ENCODE results near the gene ZNF283.
"Not testable (repeated sequence)": the region's sequence is repeated elsewhere in the genome, so short reads cannot be mapped to it uniquely, and the experiment has no call there.

The ZNF283 gene

DNA sequence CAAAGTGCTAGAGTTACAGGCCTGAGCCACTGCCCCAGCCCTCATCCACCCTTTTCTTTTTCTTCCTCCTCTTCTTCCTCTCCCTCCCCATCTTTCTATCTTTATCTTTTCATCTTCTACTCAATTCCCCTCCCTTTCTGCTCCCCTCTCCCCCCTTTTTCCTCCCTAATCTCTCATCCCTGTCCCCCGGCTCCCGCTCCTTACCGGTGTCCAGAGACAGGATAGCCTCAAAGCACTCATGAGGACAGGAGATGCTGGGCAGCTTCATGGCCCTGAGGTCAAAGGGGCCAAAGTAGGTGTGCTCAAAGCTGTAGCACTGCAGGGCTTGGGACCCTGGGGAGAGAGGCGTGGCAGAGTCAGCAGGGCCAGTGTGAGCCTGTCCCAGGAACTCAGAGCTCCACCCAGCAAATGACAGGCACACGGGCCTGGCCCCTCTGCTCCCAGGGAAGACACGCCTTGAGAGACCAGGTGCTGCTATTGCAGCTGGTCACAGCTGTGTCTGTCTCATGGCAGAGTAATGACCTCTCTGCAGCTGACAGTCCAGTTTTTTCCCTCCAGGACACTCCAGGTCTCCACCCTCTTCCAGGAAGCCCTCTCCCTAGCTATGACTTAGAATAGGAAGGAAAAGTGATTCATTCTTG lies 27.5 kb upstream of the ZNF283 start:
- DNase-seq (ENCODE audit: low read depth in 2 of 2) = no peak

- no peak for DNase-seq (ENCODE audit: low read depth in 2 of 2)
Measured at GRCh38 chr19:43802216-43802951, 24.7 kb upstream of the ZNF283 start, which contains the start of gene LYPD5. LYPD5 (minus strand) TSS chr19:43802447; CDS start chr19:43802380, 67 bp downstream.

DNA sequence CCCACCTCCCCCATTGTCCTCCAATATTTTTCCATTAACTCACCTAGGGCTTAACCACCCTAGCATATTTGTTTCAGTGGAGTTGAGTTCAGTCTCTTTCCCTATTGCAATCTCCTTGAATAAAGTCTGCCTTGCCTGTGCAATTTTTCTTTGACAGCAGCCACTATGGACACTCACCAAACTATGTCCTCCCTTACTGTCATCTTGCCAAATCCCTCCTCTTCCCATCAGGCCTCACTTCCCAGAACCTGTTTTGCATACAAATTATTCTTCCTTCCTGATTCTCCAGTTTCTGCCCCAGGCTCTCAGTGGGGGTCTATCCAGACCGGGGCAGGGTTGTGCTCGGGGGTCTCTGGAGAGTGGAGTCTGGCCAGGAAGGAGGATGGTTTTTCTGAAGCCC lies 22.7 kb upstream of the ZNF283 start:
- DNase-seq (ENCODE audit: low read depth in 2 of 2) = no peak

DNA sequence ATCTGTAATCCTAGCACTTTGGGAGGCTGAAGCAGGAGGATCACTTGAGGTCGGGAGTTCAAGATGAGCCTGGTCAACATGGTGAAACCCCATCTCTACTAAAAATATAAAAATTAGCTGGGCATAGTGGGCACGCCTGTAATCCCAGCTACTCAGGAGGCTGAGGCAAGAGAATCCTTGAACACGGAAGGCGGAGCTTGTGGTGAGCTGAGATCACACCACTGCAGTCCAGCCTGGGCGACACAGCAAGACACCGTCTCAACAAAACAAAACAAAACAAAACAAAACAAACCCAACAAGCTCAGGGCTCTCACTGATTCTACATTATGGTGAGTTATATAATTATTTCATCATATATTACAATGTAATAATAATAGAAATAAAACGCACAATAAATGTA lies 20.7 kb upstream of the ZNF283 start:
- DNase-seq (ENCODE audit: low read depth in 2 of 2) = not testable (repeated sequence)

DNA sequence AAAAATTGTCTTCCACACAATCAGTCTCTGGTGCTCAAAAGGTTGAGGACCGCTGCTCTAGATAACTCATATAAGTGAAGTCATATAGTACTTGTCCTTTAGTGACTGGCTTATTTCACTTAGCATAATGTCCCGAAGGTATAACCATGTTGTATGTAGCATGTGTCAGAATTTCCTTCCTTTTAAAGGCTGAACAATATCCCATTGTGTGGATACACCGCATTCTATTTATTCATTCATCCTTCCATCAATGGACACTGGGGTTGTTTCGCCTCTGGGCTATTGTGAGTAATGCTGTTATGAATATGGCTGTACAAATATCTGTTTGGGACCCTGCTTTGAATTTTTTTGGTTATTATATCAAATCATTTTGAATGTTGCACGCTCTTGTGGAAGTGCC lies 20.3 kb upstream of the ZNF283 start:
- DNase-seq (ENCODE audit: low read depth in 2 of 2) = no peak

GRCh38 chr19:43807651-43808050 lies 19.5 kb upstream of the ZNF283 start:
- no peak for DNase-seq (ENCODE audit: low read depth in 2 of 2)

DNA sequence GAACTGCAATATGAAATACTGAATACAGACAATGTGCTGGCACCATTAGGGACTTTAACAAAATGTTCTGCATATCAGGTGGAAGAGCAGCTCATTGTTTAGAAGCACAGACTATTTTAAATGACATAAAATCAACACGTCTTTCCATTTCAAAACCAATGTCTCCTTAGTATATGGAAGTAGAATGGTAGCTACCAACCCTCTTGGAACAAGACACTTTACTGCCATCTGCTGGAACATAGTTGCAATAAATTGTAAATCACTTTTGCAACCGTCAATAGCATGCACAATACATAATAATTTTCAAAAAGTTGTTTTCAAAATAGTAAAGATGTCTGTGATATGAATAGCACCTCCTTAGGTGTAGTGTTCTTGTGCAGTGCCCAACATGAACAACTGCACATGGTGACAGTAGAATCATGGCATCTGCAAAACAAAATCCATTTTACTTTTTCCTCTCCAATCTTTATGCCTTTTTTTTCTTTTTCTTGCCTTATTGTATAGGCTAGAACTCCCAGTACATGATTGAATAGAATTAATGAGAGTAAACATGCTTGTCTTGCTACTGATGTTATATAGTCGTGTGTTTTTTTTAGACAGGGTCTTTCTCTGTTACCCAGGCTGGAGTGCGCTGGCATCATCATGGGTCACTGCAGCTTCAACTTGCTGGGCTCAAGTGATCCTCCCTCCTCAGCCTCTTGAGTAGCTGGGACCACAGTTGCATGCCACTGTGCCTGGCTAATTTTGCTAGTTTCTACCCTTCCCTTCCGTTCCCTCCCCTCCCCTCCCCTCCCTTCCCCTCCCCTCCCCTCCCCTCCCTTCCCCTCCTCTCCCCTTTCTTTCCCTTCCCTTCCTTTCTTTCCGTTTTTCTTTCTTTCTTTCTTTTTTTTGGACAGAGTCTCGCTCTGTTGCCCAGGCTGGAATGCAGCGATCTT lies 17.1 kb upstream of the ZNF283 start:
- no peak for DNase-seq (ENCODE audit: low read depth in 2 of 2)

GRCh38 chr19:43811837-43812236 lies 15.3 kb upstream of the ZNF283 start:
- no peak for DNase-seq (ENCODE audit: low read depth in 2 of 2)

DNA sequence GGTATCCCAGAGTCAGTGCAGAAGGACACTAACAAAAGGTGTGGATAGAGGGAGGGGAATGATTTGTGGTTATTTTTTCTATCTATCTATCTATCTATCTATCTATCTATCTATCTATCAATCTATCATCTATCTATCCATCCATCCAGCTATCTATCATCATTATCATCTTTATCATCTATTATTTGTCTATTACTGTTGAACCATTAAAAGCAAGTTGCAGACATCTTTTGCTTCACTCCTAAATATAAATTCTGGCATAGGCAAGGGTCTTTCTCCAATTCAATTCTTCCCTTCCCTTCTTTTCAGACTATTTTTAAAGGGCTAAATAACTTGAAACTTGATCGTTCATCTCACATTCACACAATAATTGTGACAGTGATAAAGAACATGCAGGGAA lies 14.9 kb upstream of the ZNF283 start:
- no peak for DNase-seq (ENCODE audit: low read depth in 2 of 2)

DNA sequence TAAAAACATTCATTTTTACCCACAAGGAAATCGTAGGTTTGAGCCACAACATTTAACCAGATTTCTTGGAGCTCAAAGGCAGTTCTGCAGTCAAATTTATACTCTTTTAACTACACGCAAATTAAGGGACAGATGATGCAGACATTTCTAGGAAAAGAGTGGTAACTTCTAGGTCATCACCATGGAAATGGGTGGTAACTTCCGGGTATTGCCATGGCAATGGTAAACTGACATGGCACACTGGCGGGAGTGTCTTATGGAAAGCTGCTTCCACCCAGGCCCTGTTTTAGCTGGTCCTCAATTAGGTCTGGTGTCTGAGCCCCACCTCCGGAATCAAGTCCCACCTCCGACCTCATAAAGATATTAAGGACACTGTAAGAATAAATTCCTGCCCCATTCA lies 14.4 kb upstream of the ZNF283 start:
- DNase-seq (ENCODE audit: low read depth in 2 of 2) = no peak

DNA sequence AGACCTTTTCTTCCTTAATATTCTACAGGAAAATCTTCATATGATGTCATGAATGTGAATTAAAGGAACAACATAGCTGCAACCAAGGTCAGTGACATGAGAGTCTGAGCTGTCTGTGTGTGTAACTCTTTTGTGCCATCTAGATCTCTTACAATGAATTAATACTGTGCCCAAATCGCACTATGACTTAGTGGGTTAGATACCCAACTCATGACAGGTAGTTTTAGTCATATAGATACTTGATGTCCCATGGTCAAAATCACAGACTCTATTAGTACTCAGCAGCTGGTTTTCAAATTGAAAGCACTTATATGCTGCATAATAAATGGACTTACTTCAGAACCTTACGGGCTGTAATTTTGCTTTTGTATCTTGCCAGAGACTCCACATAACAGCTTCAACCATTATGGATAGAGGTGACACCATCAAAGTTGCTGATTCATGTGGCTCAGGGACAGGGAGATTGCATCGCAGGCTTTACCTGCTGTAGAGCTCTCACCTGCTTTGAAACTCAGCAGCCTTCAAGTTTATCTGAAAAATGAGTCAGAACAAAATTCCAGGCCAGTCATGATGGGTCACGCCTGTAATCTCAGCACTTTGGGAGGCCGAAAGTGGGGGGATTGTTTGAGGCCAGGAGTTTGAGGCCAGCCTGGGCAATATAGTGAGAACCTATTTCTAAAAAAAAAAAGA lies 12.3 kb upstream of the ZNF283 start:
- no peak for DNase-seq (ENCODE audit: low read depth in 2 of 2)

DNA sequence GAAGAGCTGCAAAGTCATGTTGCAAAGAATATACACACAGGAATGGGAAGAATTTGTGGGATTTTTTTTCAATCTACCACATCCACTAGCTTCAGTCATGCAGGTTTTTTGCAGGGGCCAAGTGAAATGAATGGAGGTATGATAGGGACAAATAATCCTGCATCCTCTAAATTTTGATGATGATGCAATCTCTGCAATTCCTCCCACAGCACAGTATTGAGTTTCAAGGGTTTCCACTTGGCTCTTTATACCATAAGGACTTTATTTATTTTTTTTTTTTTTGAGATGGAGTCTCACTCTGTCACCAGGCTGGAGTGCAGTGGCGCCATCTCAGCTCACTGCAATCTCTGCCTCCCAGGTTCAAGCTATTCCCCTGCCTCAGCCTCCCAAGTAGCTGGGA lies 9.7 kb upstream of the ZNF283 start:
- DNase-seq (ENCODE audit: low read depth in 2 of 2) = not testable (repeated sequence)

DNA sequence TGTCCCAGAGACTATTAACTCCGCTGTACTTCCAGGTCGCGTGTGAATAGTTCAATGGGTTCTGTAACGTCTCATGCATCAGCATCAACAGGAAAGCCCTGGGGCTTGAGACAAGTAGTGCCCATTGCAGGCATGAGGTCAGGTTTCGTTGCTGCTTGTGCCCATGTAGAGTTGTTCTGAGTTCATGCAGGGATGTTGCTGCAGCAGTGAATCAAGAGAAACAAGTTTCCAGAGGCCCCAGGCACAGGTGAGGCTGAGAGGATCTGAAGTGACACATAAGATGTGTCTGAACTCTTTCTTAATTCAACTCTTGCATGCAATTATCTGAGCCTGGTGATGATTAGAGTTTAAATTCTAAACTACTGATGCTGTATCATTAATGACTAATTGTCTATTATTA lies 8.6 kb upstream of the ZNF283 start:
- DNase-seq (ENCODE audit: low read depth in 2 of 2) = no peak

DNA sequence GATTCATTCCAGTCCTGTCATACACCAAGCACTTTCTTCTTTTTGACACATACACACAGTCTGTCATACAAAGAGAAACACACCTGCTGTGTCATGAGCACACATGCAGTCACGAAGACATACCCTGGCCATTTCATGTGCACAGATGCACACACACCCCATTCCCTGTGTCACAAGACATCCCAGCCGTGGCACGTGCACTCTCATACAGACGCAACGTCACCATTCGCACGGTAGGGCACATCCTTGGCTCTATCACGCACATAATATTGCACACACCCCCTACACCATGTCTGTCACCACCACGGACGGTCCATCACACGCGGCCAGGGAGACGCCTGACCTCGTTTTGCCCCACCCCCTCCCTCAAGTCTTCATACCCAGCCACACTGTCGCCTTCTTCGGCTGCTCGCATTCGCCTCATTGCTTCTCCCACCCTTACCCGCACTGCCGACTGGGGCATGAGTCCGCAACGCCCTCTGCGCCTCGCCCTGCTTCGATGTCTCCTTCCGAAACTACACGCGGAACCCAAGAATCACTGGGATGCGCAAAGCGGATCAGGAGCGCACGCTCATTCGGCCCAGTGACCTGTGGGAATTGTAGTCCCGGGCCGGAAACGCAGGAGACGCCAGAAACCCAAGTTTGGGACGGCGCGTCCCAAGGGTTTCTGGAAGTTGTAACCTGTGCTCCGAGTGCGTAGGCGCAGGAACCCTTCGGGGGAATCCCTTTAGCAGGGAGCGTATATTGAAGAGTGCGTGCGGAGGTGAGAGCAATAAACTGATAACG lies 6.8 kb upstream of the ZNF283 start:
- peak in 1 of 2 donors; percentile 4 for DNase-seq (ENCODE audit: low read depth in 2 of 2)

DNA sequence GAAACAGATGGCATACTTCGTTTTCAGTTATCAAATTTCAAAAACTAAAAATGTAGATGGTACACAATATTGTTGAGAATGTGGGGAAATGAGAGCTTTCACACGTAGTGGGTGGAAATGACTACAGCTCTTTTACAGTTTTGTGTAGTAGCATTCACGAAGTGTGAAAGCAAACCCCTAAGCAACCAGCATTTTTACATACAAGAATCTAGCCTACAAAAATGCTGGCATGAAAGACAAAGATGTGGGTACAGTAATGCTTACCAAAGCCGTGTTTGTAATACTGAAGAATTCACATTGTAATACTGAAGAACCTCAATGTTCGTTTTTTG lies 6.3 kb upstream of the ZNF283 start:
- no peak for DNase-seq (ENCODE audit: low read depth in 2 of 2)

- DNase-seq (ENCODE audit: low read depth in 2 of 2) = not testable (repeated sequence)
Measured at GRCh38 chr19:43823856-43824255, 3.3 kb upstream of the ZNF283 start.

DNA sequence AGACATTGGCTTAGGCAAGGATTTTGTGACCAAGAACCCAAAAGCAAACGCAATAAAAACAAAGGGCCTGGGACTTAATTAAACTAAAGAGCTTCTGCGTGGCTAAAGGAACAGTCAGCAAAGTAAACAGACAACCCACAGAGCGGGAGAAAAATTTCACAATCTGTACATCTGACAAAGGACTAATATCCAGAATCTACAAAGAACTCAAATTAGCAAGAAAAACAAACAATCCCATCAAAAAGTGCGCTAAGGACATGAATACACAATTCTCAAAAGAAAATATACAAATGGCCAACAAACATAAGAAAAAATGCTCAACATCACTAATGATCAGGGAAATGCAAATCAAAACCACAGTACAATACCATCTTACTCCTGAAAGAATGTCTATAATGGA lies 2.5 kb upstream of the ZNF283 start:
- not testable (repeated sequence) for DNase-seq (ENCODE audit: low read depth in 2 of 2)

- no peak for DNase-seq (ENCODE audit: low read depth in 2 of 2)
Measured at GRCh38 chr19:43839139-43839538, 12.0 kb downstream of the ZNF283 start.

DNA sequence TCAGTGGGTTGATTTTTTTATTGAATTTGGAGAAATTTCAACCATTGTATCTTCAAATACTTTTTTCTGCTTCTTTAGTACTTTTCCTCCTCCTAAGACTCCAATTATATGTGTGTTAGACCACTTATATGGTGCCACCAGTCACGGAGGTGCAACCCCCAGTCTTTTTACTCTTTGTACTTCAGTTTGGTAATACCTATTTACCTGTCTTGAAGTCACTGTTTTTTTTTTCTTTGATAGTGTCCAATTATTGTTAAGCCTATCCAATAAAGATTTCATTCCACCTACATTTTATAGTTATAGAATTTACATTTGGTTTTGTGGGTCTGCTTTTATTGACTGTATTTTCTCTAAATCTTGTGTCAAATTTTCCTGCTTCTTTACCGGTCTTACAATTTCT lies 14.9 kb downstream of the ZNF283 start:
- DNase-seq (ENCODE audit: low read depth in 2 of 2) = no peak

DNA sequence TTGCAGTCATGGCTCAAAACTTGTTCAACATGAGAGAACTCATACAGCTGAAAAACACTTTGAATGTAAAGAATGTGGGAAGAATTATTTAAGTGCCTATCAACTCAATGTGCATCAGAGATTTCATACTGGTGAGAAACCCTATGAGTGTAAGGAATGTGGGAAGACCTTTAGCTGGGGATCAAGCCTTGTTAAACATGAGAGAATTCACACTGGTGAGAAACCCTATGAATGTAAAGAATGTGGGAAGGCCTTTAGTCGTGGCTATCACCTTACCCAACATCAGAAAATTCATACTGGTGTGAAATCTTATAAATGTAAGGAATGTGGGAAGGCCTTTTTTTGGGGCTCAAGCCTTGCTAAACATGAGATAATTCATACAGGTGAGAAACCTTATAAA lies 20.1 kb downstream of the ZNF283 start:
- no peak for DNase-seq (ENCODE audit: low read depth in 2 of 2)

- no peak for DNase-seq (ENCODE audit: low read depth in 2 of 2)
Measured at GRCh38 chr19:43847884-43848283, 20.8 kb downstream of the ZNF283 start.

Data from stimulated activated CD8-positive, alpha-beta memory T cell treated with anti-CD3 and anti-CD28 coated beads, Interleukin-15, amount 100 ng/mL, for 48 hours (primary cell).